ENCODE results near the gene FBXL7. TPM values are rescaled to one million over a fixed set of nuclear protein-coding genes. Genes with fewer than 3 reads are reported as not detected.

Gene FBXL7
- total RNA-seq = 0.05 TPM in 1 of 2 replicates, not detected in the other

- Mint-ChIP-seq H3K36me3 (ENCODE audit: low read depth) (no peaks in the 10 kb centered on the region), H3K4me1 (ENCODE audit: low read depth) (no peaks in the 10 kb centered on the region), H3K9me3 (no peaks in the 10 kb centered on the region), H3K27ac (no peak within 1 kb of the TSS), H3K27me3 (ENCODE audit: low read depth) (peaks cover 27% of the 10 kb centered on the region), H3K4me3 (ENCODE audit: low read depth) (no peak within 1 kb of the TSS)
- no peak for DNase-seq (ENCODE audit: low spot score)
- intact Hi-C loops (cut with micrococcal nuclease) = no loop called here
Observed at GRCh38 chr5:15499528-15500324, at the start of gene FBXL7. TSS of gene FBXL7 (plus strand) at chr5:15500180.

DNA sequence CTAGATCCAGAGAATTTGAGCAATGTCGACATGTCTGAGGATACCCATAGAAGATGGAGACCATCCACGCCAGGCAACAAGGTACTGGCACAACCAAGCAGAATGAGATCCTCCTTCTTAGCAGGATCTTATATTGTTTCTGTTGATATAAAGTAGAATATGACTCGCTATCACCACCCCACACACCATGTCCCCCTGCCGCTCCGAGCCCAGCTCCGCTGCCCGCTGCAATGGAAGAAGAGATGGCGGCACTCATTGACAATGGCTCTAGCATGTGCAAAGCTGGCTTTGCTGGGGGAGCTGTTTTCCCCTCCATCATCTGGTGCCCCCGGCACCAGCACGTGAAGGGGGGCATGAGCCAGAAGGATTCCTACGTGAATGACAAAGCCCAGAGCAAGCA, 49.5 kb upstream of the FBXL7 start:
- H3K4me1 Mint-ChIP-seq (ENCODE audit: low read depth) = no peaks in the 10 kb centered on the region
- peaks cover 30% of the 10 kb centered on the region for H3K9me3 Mint-ChIP-seq
- DNase-seq (ENCODE audit: low spot score) = no peak
- intact Hi-C loops (cut with micrococcal nuclease) = no loop called here
- H3K36me3 Mint-ChIP-seq (ENCODE audit: low read depth) = no peaks in the 10 kb centered on the region
- H3K27me3 Mint-ChIP-seq (ENCODE audit: low read depth) = no peaks in the 10 kb centered on the region
- H3K27ac Mint-ChIP-seq = no peak overlapping the region
- no peak overlapping the region for H3K4me3 Mint-ChIP-seq (ENCODE audit: low read depth)

GRCh38 chr5:15450949-15451348, 49.0 kb upstream of the FBXL7 start:
- no peaks in the 10 kb centered on the region for H3K27me3 Mint-ChIP-seq (ENCODE audit: low read depth)
- DNase-seq (ENCODE audit: low spot score) = no peak
- no peak overlapping the region for H3K4me3 Mint-ChIP-seq (ENCODE audit: low read depth)
- H3K9me3 Mint-ChIP-seq = peaks cover 32% of the 10 kb centered on the region
- no peak overlapping the region for H3K27ac Mint-ChIP-seq
- intact Hi-C loops (cut with micrococcal nuclease) = no loop called here
- no peaks in the 10 kb centered on the region for H3K36me3 Mint-ChIP-seq (ENCODE audit: low read depth)
- H3K4me1 Mint-ChIP-seq (ENCODE audit: low read depth) = no peaks in the 10 kb centered on the region

DNA sequence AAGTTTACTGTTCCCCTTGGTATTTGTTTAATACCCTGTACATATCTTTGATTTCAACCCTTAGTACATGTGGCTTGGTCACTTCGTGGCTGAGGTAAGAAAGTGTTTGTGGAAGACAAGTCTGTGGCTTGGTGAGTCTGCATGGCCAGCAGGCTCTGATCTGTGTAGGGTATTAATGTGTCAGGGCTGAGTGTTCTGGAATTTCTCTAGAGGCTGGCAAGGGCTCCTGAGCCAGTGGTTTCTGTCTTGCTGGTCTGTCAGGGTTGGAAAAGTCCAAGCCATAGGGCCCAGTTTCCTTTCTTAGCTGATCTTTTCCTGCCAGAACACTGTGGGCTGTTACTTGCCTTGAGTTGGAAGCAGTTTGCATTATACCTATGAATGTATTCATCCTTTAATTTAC, 48.0 kb upstream of the FBXL7 start:
- Mint-ChIP-seq H3K27ac (no peak overlapping the region), H3K27me3 (ENCODE audit: low read depth) (no peaks in the 10 kb centered on the region), H3K36me3 (ENCODE audit: low read depth) (no peaks in the 10 kb centered on the region), H3K4me1 (ENCODE audit: low read depth) (no peaks in the 10 kb centered on the region), H3K9me3 (peaks cover 41% of the 10 kb centered on the region), H3K4me3 (ENCODE audit: low read depth) (no peak overlapping the region)
- intact Hi-C loops (cut with micrococcal nuclease) = no loop called here
- no peak for DNase-seq (ENCODE audit: low spot score)

GRCh38 chr5:15452781-15453180, 47.2 kb upstream of the FBXL7 start:
- no peak overlapping the region for H3K27ac Mint-ChIP-seq
- no peaks in the 10 kb centered on the region for H3K4me1 Mint-ChIP-seq (ENCODE audit: low read depth)
- peaks cover 42% of the 10 kb centered on the region for H3K9me3 Mint-ChIP-seq
- H3K4me3 Mint-ChIP-seq (ENCODE audit: low read depth) = no peak overlapping the region
- H3K36me3 Mint-ChIP-seq (ENCODE audit: low read depth) = no peaks in the 10 kb centered on the region
- no peaks in the 10 kb centered on the region for H3K27me3 Mint-ChIP-seq (ENCODE audit: low read depth)
- no peak for DNase-seq (ENCODE audit: low spot score)
- intact Hi-C loops (cut with micrococcal nuclease) = no loop called here

DNA sequence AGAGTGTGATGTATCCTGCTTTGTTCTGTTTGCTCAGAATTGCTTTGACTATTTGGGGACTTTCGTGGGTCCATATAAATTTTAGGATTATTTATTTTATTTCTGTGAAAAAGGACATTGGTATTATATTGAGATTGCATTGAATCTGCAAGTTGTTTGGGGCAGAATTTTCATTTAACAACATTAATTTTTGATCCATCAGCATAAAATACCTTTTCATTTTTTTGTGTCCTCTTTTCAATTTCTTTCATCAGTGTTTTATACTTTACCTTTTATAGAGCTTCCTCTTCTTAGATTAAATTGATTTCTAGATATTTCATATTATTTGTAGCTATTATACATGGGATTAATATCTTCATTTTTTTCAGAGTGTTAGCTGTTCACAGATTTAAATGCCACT, 40.8 kb upstream of the FBXL7 start:
- H3K4me3 Mint-ChIP-seq (ENCODE audit: low read depth) = no peak overlapping the region

GRCh38 chr5:15463231-15463980, 36.6 kb upstream of the FBXL7 start:
- H3K27me3 Mint-ChIP-seq (ENCODE audit: low read depth) = no peaks in the 10 kb centered on the region
- no peak overlapping the region for H3K27ac Mint-ChIP-seq
- no peak for DNase-seq (ENCODE audit: low spot score)
- no peak overlapping the region for H3K4me3 Mint-ChIP-seq (ENCODE audit: low read depth)
- no peaks in the 10 kb centered on the region for H3K36me3 Mint-ChIP-seq (ENCODE audit: low read depth)
- intact Hi-C loops (cut with micrococcal nuclease) = no loop called here
- H3K4me1 Mint-ChIP-seq (ENCODE audit: low read depth) = no peaks in the 10 kb centered on the region
- peaks cover 19% of the 10 kb centered on the region for H3K9me3 Mint-ChIP-seq

More for the DNA sequence above, 40.8 kb upstream of the FBXL7 start:
- H3K9me3 Mint-ChIP-seq = peaks cover 25% of the 10 kb centered on the region
- intact Hi-C loops (cut with micrococcal nuclease) = no loop called here
- no peak for DNase-seq (ENCODE audit: low spot score)
- H3K27me3 Mint-ChIP-seq (ENCODE audit: low read depth) = no peaks in the 10 kb centered on the region
- no peak overlapping the region for H3K27ac Mint-ChIP-seq
- no peaks in the 10 kb centered on the region for H3K36me3 Mint-ChIP-seq (ENCODE audit: low read depth)
- no peaks in the 10 kb centered on the region for H3K4me1 Mint-ChIP-seq (ENCODE audit: low read depth)

GRCh38 chr5:15472116-15472515, 27.9 kb upstream of the FBXL7 start:
- H3K27ac Mint-ChIP-seq = no peak overlapping the region
- peaks cover 20% of the 10 kb centered on the region for H3K9me3 Mint-ChIP-seq
- no peaks in the 10 kb centered on the region for H3K4me1 Mint-ChIP-seq (ENCODE audit: low read depth)
- no peaks in the 10 kb centered on the region for H3K27me3 Mint-ChIP-seq (ENCODE audit: low read depth)
- H3K36me3 Mint-ChIP-seq (ENCODE audit: low read depth) = no peaks in the 10 kb centered on the region
- no peak for DNase-seq (ENCODE audit: low spot score)
- no peak overlapping the region for H3K4me3 Mint-ChIP-seq (ENCODE audit: low read depth)
- intact Hi-C loops (cut with micrococcal nuclease) = no loop called here

- Mint-ChIP-seq H3K9me3 (peaks cover 16% of the 10 kb centered on the region), H3K4me1 (ENCODE audit: low read depth) (no peaks in the 10 kb centered on the region), H3K27ac (no peak overlapping the region), H3K36me3 (ENCODE audit: low read depth) (no peaks in the 10 kb centered on the region), H3K4me3 (ENCODE audit: low read depth) (no peak overlapping the region), H3K27me3 (ENCODE audit: low read depth) (no peaks in the 10 kb centered on the region)
- DNase-seq (ENCODE audit: low spot score) = no peak
- intact Hi-C loops (cut with micrococcal nuclease) = no loop called here
Observed at GRCh38 chr5:15474143-15474719, 25.7 kb upstream of the FBXL7 start.

DNA sequence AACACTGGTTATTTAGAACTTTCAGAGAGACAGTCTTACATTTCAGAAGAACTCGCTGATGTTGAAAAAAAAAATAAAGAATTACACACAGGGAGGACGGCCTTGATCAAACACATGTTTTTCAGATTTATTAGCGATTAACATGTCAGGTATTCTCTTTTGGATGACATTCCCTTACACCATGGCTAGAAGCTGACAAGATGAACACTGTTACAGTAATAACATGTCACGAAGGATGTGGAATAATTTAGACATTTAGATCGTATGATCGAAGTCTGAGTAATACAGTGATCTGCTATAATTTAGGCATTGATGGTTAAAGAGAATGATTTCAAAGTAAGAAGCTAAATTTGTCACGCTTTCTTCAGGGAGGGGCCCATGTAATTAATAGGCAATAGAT, 24.6 kb upstream of the FBXL7 start:
- peaks cover 11% of the 10 kb centered on the region for H3K9me3 Mint-ChIP-seq
- H3K4me3 Mint-ChIP-seq (ENCODE audit: low read depth) = no peak overlapping the region
- no peak for DNase-seq (ENCODE audit: low spot score)
- H3K4me1 Mint-ChIP-seq (ENCODE audit: low read depth) = no peaks in the 10 kb centered on the region
- H3K27ac Mint-ChIP-seq = no peak overlapping the region
- H3K27me3 Mint-ChIP-seq (ENCODE audit: low read depth) = no peaks in the 10 kb centered on the region
- intact Hi-C loops (cut with micrococcal nuclease) = no loop called here
- no peaks in the 10 kb centered on the region for H3K36me3 Mint-ChIP-seq (ENCODE audit: low read depth)

GRCh38 chr5:15476977-15477376, 23.0 kb upstream of the FBXL7 start:
- H3K4me1 Mint-ChIP-seq (ENCODE audit: low read depth) = no peaks in the 10 kb centered on the region
- intact Hi-C loops (cut with micrococcal nuclease) = no loop called here
- peaks cover 10% of the 10 kb centered on the region for H3K9me3 Mint-ChIP-seq
- no peaks in the 10 kb centered on the region for H3K36me3 Mint-ChIP-seq (ENCODE audit: low read depth)
- no peak for DNase-seq (ENCODE audit: low spot score)
- H3K27me3 Mint-ChIP-seq (ENCODE audit: low read depth) = no peaks in the 10 kb centered on the region
- no peak overlapping the region for H3K27ac Mint-ChIP-seq
- H3K4me3 Mint-ChIP-seq (ENCODE audit: low read depth) = no peak overlapping the region

GRCh38 chr5:15480436-15480835, 19.5 kb upstream of the FBXL7 start:
- H3K27ac Mint-ChIP-seq = no peak overlapping the region
- intact Hi-C loops (cut with micrococcal nuclease) = no loop called here
- no peaks in the 10 kb centered on the region for H3K27me3 Mint-ChIP-seq (ENCODE audit: low read depth)
- peaks cover 10% of the 10 kb centered on the region for H3K9me3 Mint-ChIP-seq
- H3K36me3 Mint-ChIP-seq (ENCODE audit: low read depth) = no peaks in the 10 kb centered on the region
- DNase-seq (ENCODE audit: low spot score) = no peak
- H3K4me3 Mint-ChIP-seq (ENCODE audit: low read depth) = no peak overlapping the region
- no peaks in the 10 kb centered on the region for H3K4me1 Mint-ChIP-seq (ENCODE audit: low read depth)
